GM21529 (cell line): ENCODE results near the gene SLC39A11.
"Not testable (repeated sequence)": the region's sequence is repeated elsewhere in the genome, so short reads cannot be mapped to it uniquely, and the experiment has no call there.

Experiments used
- ATAC-seq: cut with Tn5 transposase; IDR thresholded peaks from one replicate; pipeline ENCODE4 v1.9.1; 2021; ENCODE audit not compliant: unreplicated experiment

Gene SLC39A11

DNA sequence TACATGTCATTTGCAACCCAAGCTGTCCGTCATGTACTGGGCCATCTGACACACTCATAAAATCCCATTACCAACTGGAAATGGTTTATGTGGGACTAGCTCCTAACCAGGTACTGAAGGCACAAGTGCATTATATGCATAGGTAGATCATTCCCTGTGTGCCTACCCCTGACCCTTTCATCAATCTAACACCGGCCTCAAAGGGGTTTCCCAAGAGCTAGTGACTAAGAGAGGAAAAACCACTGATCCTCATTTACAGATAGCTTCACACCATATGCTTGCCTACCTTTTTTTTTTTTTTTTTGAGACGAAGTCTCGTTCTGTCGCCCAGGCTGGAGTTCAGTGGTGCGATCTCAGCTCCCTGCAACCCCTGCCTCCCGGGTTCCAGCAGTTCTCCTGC is 449.8 kb downstream of the SLC39A11 start:
- ATAC-seq: no peak

DNA sequence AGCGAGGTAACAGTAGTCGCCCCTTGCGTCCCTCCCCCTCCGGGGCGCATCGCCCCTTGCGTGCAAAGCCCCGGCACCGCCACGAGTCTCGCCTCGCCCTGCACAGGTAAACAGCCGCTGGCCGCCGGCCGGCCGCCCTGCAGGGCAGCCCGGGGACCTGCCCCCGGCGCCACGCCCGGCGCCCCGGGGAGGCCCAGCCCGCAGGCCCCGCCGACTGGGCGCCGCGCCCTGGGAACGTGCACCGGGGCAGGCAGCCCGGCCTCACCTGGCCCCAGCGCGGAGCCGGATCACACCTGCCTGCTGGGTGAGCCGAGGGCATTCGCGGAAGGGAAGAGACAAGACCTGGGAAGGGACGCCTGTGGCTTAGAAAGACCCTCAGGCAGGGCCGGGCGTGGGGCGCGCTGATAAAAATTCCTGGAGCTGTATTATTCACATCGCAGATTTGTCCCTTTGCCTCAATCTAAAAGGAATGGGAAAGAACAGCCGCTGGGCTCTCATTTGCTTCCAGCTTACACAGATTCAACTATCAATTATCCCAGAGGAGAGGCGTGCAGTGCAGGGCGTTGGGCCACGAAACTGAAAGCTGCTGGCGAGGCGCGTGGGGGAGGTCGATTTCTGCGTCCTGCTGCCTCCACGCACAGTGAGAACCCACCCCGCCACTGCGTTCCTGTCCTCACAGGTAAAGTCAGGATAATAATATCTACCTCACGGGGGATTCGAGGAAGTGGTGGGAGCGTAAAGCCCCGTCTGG is 451.9 kb downstream of the SLC39A11 start:
- ATAC-seq: no peak

DNA sequence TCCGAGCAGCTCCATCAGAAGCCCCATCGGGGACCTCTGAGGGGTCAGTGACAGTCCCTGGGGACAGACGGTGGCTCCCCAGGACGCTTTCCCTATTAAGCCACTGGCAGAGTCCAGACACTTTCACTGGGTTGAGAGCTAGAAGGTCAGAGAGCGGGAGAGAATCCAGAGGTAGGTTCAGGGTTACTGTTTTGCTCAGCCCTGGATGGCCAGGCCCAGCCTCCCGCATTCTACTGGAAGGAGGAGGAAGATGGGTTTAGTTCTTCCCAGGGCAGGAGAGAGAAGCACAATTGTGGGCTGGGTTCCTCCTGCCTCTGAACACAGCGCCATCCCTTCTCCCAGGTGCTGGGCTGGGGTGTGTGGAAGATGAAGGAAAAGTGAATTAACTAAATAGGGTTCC is 452.8 kb downstream of the SLC39A11 start:
- ATAC-seq: no peak

DNA sequence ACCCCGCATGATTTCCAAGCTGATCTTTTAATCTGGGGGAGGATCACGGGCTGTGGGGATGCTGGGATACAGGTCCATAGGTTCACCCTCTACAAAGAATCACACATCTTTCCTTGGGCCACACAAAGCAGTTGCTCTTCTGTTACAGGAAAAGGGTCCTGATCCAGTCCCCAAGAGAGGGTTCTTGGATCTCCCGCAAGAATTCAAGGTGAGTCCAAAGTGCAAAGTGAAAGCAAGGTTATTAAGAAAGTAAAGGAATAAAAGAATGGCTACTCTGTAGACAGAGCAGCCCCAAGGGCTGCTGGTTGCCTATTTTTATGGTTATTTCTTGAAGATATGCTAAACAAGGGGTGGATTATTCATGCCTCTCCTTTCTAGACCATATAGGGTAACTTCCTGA is 453.6 kb downstream of the SLC39A11 start:
- ATAC-seq: not testable (repeated sequence)

DNA sequence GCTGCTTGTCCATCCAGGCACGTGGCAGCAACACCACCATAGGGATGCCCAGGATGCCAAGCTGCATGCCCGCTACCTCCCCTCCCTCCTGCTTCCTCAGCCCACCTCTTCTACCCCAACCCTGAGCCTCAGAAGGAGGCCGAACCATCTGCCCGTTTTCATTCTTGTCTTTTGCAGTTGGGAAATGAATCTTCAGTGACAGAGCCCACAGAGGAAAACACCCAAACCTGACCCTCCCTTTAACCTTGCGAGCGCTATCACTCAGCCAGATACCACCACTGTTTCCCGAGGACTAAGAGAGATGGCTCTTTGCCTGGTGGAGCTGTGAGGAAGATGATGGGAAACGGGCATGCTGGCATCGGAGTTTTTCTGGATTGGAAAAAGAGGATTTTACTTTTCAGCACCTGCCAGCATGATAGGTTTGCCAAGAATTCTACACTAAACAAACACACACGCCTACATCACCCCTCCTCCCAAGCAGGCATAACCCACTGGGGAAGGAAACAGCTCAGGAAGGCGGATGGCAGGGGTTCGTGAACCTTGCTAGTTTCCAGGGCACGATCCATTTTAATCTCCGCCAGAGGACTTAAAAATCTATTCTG is 457.4 kb downstream of the SLC39A11 start:
- ATAC-seq: no peak

DNA sequence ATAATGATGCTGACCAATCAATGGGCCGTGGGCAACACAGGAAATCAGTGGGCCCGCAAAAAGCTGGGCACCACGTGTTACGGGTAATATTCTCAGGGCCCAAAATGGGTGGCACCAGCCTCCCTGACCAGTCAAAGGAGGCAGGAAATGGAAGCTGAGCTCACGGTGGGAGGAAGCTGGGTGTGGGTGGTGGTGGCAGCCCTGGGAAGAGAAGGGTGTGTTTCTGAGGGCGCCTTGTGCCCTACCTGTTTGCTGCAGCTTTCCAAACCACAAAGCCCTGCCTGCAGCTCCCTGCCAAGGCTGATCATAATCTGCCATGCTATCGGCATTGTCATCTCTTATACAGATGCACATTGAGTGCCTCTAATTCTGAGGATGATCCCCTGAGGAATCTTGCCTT is 457.9 kb downstream of the SLC39A11 start:
- ATAC-seq: no peak

DNA sequence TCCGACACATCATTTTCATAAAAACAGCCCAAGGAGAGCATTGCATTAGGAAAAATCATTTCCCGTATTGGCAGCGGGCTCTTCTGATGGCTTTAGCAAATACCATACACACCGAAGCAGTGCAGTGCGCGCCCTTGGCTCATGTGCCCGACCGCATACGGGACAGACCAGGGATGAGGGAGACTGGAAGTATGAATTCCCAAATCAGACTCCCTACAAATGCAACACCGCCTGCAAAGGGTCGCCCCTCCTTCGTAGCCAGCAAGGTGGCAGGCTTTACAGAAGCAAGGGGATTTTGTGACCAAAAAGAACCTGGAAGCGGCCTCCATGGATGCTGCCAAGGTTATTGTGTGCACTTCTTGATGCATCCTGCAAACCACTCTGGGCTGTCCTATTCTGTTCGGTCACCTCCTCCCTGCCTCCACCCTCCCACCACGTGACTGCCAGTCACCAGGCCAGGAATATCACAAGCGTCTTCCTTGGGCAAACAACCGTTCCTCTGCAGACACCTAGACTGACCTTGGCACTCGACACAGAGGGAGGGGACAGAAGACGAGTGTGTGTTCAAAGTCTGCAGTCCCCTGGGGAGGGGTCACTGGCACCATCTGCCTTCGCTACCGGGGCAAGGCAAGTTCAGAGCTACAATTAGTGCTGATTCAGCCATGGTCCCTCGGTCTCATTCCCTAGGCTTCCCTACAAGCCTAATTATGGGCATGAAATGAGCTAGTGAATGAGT is 460.4 kb downstream of the SLC39A11 start:
- no peak for ATAC-seq

DNA sequence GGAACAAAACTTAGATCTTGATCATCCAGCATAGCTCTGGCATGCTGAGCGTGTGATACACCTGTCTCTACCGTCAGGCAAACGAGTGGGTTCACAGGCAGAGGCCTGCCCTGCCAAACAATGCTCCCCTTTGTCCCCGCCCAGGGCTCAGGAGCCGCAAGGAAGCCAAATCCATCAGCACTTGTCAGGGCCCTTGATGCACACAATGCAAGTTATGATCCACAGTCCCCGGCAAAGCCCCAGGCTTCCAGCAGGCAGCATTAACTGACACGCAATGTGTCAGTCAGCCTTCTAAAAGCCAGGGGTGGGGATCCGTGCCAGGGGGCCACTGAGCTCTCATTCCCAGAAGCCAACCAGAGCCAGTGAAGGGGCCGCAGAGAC is 460.9 kb downstream of the SLC39A11 start:
- ATAC-seq: no peak

DNA sequence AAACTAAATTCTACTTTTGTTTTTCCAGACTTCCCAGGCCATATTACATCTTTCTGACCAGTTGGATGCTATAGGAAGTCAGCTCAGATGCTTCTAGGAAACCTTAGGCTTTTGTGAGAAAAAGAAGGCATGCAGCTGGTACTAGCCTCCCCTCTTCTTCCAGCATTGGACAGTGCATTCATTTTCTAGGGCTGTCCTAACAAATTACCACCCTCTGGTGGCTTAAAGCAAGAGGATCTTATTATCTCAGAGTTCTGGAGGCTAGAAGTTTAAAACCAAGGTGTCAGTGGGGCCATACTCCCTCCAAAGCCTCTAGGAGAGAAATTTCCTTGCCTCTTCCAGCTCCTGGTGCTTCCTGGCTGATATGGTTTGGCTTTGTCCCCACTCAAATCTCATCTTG is 467.8 kb downstream of the SLC39A11 start:
- ATAC-seq: no peak

DNA sequence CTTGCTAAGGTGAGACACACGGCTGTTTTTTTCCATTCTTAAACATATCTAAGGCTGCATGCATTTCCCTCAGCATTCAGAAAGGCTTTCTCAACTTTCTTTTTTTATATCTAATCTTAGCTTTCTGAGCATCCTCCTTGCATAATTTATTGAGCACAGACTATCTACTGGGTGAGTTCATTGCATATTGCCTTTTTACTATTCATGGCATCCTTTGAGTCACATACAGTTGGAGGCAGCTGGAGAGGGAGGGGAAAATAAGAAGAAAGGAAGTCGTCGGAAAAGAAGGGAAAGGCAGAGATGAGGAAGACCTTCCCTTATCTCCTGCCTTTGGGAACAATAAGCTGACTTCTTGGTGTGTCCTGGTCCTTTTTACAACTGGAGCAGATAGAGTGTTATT is 468.3 kb downstream of the SLC39A11 start:
- no peak for ATAC-seq

DNA sequence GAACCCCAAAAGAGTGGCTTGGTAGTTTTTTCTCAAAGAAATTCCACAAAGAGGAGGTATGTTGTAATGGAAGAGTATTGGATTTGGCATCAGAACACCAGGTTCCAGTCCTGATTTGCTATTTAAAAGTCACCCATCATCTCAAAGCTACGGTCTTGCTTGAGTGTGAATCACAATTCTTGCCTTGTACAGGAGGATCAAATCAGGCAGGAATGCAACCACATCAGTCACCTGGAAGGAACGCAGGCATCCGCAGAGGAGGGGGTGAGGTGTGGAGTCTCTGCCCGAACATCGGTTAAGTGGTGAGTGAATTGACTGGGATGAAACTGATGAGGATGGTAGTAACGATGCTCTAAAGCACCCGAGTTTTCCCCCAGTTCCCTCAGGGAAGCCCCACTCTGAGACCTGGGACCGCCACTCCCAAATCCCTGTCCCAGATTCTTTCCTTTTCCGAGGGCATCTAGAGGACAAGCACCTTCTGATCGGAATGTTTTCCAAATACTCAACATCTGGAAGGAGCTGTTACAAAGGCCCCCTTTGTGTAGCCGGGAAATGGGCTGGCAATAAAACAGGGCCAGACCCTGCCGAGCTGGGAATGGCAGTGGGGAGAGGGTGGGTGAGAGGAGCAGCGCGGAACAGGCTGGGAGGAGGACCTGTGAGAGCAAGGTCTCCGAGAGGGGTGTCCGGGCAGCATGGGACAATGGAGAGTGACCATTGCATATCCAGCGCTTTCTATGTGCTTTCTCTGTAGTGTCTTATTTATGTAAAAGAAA is 469.6 kb downstream of the SLC39A11 start:
- no peak for ATAC-seq

DNA sequence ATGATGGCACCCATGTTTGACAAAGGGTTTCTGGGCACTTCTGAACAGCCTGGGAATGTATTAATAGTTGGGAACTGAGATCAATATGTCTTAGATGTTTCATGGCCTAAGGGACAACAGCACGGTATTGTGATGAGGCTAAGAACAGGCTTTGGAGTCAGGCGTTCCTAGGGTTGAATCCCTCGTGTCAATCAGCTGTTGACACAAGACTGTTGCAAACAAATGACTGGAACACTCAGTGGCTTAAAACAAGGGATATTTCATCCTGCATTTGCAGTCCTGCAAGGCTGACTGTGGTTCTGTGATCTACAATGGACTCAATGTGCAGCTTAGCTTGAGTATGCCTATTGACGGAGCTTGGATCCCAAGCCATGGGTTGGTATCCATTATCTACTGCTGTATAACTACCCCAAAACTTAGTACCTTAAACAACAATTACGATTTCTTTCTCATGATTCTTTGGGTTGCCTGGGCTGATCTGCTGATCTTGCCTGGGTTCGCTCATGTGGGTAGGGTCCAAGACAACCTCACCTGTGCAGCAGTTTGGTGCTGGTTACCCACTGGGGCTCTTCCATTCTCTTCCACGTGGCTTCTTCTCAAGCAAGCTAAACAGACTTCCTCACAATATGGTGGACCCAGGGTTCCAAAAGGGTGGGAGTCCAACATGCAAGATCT is 472.4 kb downstream of the SLC39A11 start:
- ATAC-seq: no peak

DNA sequence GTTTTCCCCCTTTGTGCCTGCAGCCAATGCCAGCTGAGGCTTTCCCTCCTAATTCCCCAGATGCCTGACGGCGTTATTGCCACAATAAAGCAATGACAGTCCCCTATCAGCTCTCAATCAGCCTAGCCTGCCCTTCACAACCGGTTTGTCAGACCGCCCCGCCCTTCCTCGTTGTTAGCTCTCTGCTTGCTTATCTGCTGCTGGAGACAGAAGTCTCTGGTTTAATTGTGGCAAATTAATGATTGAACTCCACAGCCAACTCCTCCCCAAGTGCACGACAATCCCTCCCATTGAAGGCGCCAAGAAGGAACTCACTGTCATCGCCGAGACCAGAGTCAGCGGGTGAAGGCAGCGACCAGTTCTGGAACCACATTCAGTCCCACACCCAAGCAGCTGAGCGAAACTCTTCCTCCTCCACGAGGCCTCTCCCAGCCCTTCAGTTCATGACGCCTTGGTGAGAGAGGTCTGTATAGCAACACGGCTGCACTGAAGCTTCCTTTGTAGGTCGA is 474.4 kb downstream of the SLC39A11 start:
- no peak for ATAC-seq

DNA sequence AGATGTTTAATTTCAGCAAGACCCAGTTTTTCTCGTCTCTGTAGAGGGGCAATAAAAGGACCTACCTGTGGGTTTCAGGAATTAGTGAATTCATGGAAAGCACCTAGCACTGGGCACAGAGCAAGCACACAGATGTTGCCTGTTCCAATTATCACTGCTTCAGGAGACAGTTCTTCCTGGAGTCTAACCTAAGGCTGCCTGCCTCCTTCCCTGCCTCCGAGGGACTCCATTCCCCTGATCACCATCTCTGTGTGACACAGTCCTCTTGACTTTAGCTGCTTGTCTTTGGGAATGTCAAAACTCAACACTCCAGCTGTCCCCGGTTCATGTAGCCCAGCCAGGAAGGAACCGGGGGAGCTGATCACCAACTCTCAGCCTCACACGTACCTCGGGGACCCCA is 474.9 kb downstream of the SLC39A11 start:
- no peak for ATAC-seq

DNA sequence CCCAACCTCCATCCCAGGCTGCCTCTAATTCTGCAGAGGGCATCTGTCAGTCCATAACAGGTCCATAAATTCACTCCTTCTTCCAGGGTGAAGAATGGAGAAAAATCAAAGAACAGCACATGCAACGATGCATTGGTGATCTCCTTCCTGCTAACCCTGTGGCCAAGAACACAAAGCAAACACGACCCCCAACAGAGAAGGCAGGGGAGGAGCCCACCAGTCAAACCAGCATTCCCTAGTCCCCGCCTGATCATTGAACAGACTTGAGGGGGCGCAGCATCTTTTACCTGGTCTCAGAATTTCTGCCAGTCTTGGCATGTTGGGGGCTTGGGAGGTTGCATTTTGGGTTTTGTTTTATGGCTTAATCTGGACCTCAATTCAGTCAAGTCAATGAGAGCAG is 476.0 kb downstream of the SLC39A11 start:
- no peak for ATAC-seq

DNA sequence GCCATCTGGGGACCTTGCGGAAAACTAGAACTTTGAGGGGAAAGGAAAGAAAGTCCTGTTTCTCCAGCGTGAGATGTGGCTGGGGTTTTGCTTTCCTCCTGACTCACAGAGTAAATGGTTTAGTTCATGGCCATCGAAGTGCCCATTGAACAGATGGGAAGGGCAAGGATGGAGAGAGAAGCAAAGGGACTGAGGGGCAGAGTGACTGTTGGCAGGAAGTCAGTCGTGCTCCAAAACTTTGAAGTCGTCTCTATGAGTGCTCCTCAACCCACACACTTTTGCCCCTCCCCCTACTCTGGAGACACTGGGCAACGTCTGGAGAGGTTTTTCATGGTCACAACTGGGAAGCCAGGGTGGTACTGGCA is 476.9 kb downstream of the SLC39A11 start:
- ATAC-seq: no peak

DNA sequence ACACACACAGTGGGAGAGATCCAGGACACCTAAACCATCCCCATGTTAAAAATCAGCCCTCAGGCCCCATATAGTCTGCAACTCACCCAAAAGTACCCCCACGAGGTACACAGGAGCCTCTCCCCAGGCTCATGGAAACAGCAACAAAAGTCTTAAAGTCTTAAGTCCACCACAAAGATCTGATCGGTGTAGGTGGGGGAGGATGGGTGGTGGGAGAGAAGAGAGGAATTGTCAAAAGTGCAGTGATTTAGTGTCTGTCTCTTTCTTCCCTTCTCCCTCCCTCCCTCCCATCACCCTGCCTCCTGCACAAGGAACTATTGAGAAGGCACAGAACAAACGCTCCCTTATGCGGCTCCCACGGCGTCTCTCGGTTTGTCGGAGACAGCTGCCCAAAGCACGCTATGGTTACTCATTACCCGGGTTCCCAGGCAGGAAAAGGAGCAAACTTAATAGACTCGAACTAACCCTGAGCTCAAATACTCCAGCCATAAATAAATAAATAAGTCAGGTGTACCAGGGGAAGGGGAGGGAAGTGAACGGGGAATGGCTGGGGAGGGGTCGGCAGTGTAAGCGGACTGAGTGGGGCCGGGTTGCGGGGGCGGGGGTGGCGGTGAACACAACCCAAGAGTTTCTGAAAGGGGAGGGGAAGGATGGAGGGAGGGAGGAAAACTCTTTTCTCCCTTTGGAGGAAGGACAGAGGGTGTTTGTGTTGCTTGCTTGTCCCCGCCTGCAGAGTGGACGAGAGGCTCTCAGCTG is 477.4 kb downstream of the SLC39A11 start:
- ATAC-seq: no peak

DNA sequence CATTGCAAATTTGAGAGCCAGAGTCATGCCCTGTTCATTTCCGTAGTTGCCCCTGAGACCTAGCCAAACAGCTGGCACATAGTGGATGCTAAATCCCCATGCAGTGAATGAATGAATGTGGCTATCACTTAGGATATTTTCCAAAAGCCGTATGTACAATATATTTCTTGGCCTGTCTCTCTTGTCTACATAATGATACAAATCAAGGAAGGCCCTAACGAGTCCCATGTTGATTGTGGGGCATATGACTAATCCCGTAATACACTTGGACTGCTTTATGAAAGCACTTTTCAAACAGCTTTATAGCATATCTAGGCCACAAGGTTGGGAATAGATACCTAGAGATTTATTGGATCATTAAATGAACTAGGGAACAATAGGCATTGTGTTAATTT is 478.0 kb downstream of the SLC39A11 start:
- no peak for ATAC-seq

DNA sequence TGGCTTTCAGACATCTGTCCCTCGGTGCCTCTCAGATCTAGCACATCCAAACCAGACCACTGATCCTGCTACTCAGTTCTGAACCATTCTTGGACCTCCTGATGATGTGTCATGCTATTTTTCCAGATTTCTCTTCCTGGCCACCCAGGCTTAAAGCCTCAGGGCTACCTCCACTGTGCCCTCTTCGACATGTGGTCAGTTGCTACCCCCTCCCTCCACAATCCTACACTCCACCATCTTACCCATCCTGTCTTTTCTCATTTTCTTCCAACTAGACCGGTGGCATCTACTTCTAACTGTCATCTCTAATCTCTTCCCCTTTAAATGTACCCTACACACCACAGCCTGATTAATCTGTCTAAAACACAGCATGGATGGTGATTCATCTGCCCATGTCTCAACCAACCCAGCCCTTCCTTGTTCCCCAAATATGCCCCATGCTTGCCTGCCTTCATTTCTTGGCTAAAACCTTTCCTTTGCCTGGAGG is 478.6 kb downstream of the SLC39A11 start:
- ATAC-seq: no peak

DNA sequence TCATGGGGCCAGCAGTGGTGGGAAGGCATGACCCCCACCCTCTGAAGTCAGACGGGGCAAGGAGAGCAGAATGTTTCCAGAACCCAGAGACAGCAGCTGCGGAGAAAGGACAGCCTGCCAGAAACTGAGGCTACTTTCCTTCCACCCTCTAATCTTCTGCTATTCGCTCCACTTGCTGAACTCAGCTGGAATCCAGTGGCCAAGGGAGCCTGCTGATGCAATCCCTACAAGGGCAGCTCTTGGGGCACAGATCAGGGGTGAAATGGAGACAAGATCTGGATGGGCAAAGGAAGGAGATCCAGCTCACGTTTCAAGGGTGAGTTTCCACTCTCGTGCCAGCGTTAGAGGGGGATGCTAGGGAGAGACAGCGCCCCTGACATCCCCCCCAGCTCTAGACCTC is 479.1 kb downstream of the SLC39A11 start:
- ATAC-seq: no peak
